Transverse colon (tissue), 4 donors: ENCODE results near the gene SMTNL2. TPM values are rescaled to one million over a fixed set of nuclear protein-coding genes. Genes with fewer than 3 reads are reported as not detected.
"Not testable (repeated sequence)": the region's sequence is repeated elsewhere in the genome, so short reads cannot be mapped to it uniquely, and the experiment has no call there.

Experiments
- DNase-seq: peaks from one replicate; pipeline ENCODE4 v3.0.0-alpha.2; 2019
- H3K27ac ChIP-seq, 4 donors: fragments of 200-600 bp; sonication (generic); 2 replicates each; pipeline ENCODE4 v1.5.1; 2016 to 2018; ENCODE audit warnings: inconsistent platforms in 4 of 4
- H3K27me3 ChIP-seq: fragments of 200-600 bp; sonication (generic); 2 replicates; pipeline ENCODE4 v1.5.1; 2017; ENCODE audit warnings: inconsistent platforms
- H3K36me3 ChIP-seq, 4 donors: fragments of 200-600 bp; sonication (generic); 2 replicates each; pipeline ENCODE4 v1.5.1; 2017 to 2019; ENCODE audit warnings: inconsistent platforms in 4 of 4
- H3K4me1 ChIP-seq, 4 donors: fragments of 200-600 bp; sonication (generic); 2 replicates each; pipeline ENCODE4 v1.5.1; 2017 to 2020; ENCODE audit warnings: inconsistent platforms in 4 of 4
- H3K4me3 ChIP-seq, 4 donors: fragments of 200-600 bp; sonication (generic); 1 replicate in 1 of 4; 2 replicates in 3 of 4; pipeline versions ENCODE4 v1.5.1 to v1.6.1; 2017 to 2019; ENCODE audit warnings: inconsistent platforms in 4 of 4
- H3K9me3 ChIP-seq, 2 donors: fragments of 200-600 bp; sonication (generic); 2 replicates each; pipeline ENCODE4 v1.5.1; 2017 to 2019; ENCODE audit warnings: inconsistent platforms in 2 of 2
- EP300 ChIP-seq: sonication (generic); formaldehyde crosslinking; IDR thresholded peaks from one replicate; pipeline ENCODE4 v1.6.1; 2017; ENCODE audit warnings: antibody characterized with exemption, low read depth
- POLR2A ChIP-seq: fragments of 450-650 bp; IDR thresholded peaks from one replicate; pipeline ENCODE4 v1.6.1; 2016; ENCODE audit warnings: antibody characterized with exemption, mild to moderate bottlenecking, moderate library complexity
- POLR2AphosphoS5 ChIP-seq, 3 donors: sonication (generic); formaldehyde crosslinking; IDR thresholded peaks; one replicate each; pipeline ENCODE4 v1.6.1; 2016; ENCODE audit warnings: antibody characterized with exemption in 3 of 3
- WGBS, 2 donors: methylation state at CpG; one replicate each; pipeline ENCODE4 v1.1.5; 2018; ENCODE audit warnings: low coverage in 1 of 2; 5-methylcytosine and 5-hydroxymethylcytosine counted together
- in situ Hi-C, 4 donors: fragments of 200-750 bp; cut with MboI; loops; one replicate each; pipeline versions ENCODE4 v1.15.0 to v1.15.1; 2017; ENCODE audit warnings: low sequenced_read_pairs in 3 of 4, low pct_ligation_motif_present in 1 of 4, low pct_unique_long_range_greater_than_20kb in 1 of 4
- intact Hi-C: fragments of 100-400 bp; cut with DNase I; formaldehyde crosslinking; loops from one replicate; pipeline ENCODE4 v1.15.1; 2023; ENCODE audit warnings: low total_unique reads
- total RNA-seq, 4 donors: library from RNA; depleted of rRNA; stranded (reverse); fragments of >200 nt; gene quantifications; one replicate each; pipeline ENCODE4 v1.1.0, GENCODE V29; 2016
- TF ChIP-seq, protein P1 (sequence below), 5 experiments: fragments of 200-600 bp in 3 of 5; fragments of 450-650 bp in 2 of 5; sonication (generic) in 3 of 5; IDR thresholded peaks; 1 replicate in 2 of 5; 2 replicates in 3 of 5; pipeline ENCODE4 v1.5.1; 2016 to 2017; ENCODE audit warnings: antibody characterized with exemption in 5 of 5, inconsistent platforms in 3 of 5, mild to moderate bottlenecking in 2 of 5, moderate library complexity in 1 of 5

Gene SMTNL2
- total RNA-seq, 4 donors from 2014 or later: 0.16 to 0.96 (median 0.40) TPM; not detected in 1

DNA sequence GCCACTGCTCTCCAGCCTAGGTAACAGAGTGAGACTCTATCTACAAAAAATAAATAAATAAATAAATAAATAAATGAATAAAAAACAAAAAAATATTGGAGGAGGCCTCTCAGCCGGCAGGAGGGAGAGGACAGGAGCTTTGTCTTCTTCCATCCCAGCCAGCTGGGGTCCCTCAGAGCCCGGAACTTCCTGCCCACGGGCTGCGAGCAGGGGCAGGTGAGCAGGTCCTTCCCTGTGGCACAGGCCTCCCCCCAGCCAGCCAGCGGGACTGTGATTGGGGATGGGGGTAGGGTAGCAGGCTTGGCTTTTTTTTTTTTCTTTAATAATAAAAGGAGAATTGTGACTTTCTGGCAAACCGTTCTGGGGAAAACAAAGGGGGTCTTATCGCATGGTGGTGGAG is 10.1 kb downstream of the SMTNL2 start:
- in situ Hi-C loops: no loop called here
- intact Hi-C loops: no loop called here
- Histone ChIP-seq H3K4me3 (no peak overlapping the region), H3K9me3 (no peaks in the 10 kb centered on the region), H3K27me3 (no peaks in the 10 kb centered on the region), H3K4me1 (peaks cover 0 to 7% (median 0%) of the 10 kb centered on the region in 4 donors), H3K27ac (no peak overlapping the region), H3K36me3 (no peaks in the 10 kb centered on the region)
- WGBS, 2 donors: 85 to 94% methylated on average over 3 to 7 of the region's 7 CpGs
- no peak for DNase-seq
- TF ChIP-seq EP300 (no peak), POLR2A (no peak), POLR2AphosphoS5 (IDR thresholded peaks at IDR 0.05) (no peak)
- TF ChIP-seq, protein P1, sequence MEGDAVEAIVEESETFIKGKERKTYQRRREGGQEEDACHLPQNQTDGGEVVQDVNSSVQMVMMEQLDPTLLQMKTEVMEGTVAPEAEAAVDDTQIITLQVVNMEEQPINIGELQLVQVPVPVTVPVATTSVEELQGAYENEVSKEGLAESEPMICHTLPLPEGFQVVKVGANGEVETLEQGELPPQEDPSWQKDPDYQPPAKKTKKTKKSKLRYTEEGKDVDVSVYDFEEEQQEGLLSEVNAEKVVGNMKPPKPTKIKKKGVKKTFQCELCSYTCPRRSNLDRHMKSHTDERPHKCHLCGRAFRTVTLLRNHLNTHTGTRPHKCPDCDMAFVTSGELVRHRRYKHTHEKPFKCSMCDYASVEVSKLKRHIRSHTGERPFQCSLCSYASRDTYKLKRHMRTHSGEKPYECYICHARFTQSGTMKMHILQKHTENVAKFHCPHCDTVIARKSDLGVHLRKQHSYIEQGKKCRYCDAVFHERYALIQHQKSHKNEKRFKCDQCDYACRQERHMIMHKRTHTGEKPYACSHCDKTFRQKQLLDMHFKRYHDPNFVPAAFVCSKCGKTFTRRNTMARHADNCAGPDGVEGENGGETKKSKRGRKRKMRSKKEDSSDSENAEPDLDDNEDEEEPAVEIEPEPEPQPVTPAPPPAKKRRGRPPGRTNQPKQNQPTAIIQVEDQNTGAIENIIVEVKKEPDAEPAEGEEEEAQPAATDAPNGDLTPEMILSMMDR (IDR thresholded peaks at IDR 0.05): no peak

DNA sequence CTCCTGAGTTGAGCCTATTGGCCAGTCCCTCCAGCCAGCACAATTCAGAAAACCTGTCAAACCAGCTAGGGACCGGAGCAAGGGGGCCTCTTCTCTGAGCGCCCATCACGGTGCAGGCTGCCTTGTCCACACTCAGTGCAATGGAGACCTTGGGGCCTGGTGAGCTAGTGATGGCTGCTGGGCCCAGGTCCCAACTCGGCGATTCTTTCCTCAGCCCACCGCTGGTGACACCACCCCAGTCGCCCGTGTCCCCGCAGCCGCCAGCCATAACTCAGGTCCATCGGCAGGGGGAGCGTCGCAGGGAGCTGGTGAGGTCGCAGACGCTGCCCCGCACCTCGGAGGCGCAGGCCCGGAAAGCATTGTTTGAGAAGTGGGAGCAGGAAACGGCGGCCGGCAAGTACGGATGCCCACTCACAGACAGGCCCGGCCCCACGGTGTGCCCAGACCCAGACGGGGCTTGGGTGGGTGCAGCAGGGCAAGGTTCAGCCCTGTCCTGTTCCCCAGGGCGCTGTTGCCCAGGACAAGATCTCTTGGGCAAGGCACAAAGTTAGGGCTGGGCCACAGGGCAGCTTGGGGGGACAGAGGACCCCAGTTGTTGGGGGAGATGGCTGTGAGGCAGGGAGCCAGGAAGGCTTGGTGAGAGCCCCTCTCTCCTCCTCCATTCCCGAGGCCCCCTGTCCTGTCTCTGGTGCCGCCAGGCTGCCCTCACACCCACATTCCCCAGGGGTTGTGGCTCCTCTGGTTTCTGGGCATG is 10.8 kb downstream of the SMTNL2 start:
- in situ Hi-C loops: no loop called here
- no peak overlapping the region for H3K27ac ChIP-seq
- WGBS, 2 donors: 24% methylated on average over 29 of the region's 29 CpGs; no CpG with 5 or more reads in 1 of the 2 donors
- no peak for TF ChIP-seq POLR2AphosphoS5 (IDR thresholded peaks at IDR 0.05)
- TF ChIP-seq, protein P1 (IDR thresholded peaks at IDR 0.05): peak; percentile 25 to 51 (median 33)
- no peaks in the 10 kb centered on the region for H3K27me3 ChIP-seq
- no peak overlapping the region for H3K4me3 ChIP-seq
- H3K4me1 ChIP-seq: peaks cover 0 to 9% (median 0%) of the 10 kb centered on the region in 4 donors
- no peaks in the 10 kb centered on the region for H3K36me3 ChIP-seq
- DNase-seq: peak; percentile 53
- intact Hi-C loops: loop anchor here (5.0 kb wide), 1 partner anchor 1582 kb away; no protein-coding TSS in a partner anchor
- H3K9me3 ChIP-seq: no peaks in the 10 kb centered on the region

DNA sequence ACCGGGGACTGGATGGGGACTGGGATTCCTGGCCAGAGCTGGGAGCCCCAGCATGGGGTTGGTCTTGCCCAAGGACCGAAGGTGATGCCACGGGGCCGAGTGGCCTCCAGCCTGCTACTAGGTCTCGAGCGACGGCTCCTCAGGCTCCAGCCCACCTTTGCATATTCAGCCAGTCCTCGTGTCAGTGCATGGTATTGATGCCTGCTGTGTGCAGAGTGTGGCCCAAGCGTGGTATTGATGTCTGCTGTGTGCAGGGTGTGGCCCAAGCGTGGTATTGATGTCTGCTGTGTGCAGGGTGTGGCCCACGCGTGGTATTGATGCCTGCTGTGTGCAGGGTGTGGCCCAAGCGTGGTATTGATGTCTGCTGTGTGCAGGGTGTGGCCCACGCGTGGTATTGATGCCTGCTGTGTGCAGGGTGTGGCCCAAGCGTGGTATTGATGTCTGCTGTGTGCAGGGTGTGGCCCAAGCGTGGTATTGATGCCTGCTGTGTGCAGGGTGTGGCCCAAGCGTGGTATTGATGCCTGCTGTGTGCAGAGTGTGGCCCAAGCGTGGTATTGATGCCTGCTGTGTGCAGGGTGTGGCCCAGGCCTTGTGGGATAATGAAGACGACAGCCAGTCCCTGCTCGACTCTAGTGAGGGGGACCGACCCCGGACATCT is 11.5 kb downstream of the SMTNL2 start:
- H3K27ac ChIP-seq, H3K4me3 ChIP-seq, H3K9me3 ChIP-seq, H3K27me3 ChIP-seq, DNase-seq, H3K36me3 ChIP-seq, H3K4me1 ChIP-seq, in situ Hi-C loops: not testable (repeated sequence)
- intact Hi-C loops: loop anchor here (5.0 kb wide), 1 partner anchor 1581 kb away; no protein-coding TSS in a partner anchor
- 79% methylated on average over 23 of the region's 23 CpGs; no CpG with 5 or more reads in 1 of the 2 donors for WGBS, 2 donors

DNA sequence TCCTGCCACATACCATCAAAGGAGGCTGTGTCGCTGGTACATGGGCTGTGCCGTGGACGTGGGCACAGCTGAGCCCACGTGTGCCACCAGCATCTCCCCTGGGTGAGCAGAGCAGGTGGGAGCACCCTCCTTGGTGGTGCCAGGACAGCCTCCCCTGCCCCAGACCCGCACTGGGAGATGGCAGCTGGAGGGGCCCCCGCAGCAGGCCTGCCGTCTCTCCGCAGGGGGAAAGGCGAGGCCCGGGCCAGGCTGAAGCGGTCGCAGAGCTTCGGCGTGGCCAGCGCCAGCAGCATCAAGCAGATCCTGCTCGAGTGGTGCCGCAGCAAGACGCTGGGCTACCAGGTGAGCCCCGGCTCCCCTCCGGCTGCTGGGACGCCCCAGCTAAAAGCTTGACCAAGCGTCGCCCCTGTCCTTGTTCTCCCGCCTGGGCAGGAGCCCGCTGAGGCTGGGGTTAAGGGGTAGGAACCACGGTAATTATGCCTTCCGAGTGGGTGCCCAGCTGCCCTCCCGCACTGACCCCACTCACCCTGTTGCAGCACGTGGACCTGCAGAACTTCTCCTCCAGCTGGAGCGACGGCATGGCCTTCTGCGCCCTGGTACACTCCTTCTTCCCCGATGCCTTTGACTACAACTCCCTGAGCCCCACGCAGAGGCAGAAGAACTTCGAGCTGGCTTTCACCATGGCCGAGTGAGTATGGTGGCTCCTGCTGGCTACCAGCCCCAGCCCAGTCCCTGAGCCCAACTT is 12.5 kb downstream of the SMTNL2 start:
- H3K27me3 ChIP-seq: no peaks in the 10 kb centered on the region
- no peak overlapping the region for H3K27ac ChIP-seq
- no peak for TF ChIP-seq POLR2AphosphoS5 (IDR thresholded peaks at IDR 0.05)
- TF ChIP-seq, protein P1 (IDR thresholded peaks at IDR 0.05): no peak
- TF ChIP-seq EP300: no peak
- no peak for TF ChIP-seq POLR2A
- 91% methylated on average over 33 of the region's 36 CpGs; no CpG with 5 or more reads in 1 of the 2 donors for WGBS, 2 donors
- intact Hi-C loops: loop anchor here (5.0 kb wide), 1 partner anchor 1580 kb away; no protein-coding TSS in a partner anchor
- H3K4me1 ChIP-seq: peaks cover 0 to 9% (median 0%) of the 10 kb centered on the region in 4 donors
- H3K9me3 ChIP-seq: no peaks in the 10 kb centered on the region
- DNase-seq: no peak
- no peaks in the 10 kb centered on the region for H3K36me3 ChIP-seq
- H3K4me3 ChIP-seq: no peak overlapping the region
- in situ Hi-C loops: no loop called here
